K562 (cell line): ENCODE data around the gene JAKMIP2. TPM values are rescaled to one million over a fixed set of nuclear protein-coding genes. Genes with fewer than 3 reads are reported as not detected.

Source experiments
- ATAC-seq: fragments of 200-7000 bp; cut with Tn5 transposase; 3 replicates; pipeline ENCODE4 v1.9.1; 2020; ENCODE audit warnings: moderate library complexity
- BruUV-seq: library from RNA; stranded (reverse); fragments of 400-500 nt; replicated peaks from 2 replicates; lab custom pipeline; 2021; lab: Mats Ljungman, UMichigan
- CTCF ChIA-PET: fragments of 300-600 bp; formaldehyde crosslinking; extraction: SDS; loops from one replicate; lab custom pipeline; 2021; ENCODE audit warnings: low intra/inter-chr PET ratio; lab: Yijun Ruan, JAX
- POLR2A ChIA-PET: fragments of 300-600, 350-650 bp; sonication (Branson Sonifier 250); formaldehyde crosslinking; extraction: SDS; loops from one replicate; lab custom pipeline; 2021; ENCODE audit warnings: antibody characterized with exemption, inconsistent platforms; lab: Yijun Ruan, JAX
- DNase-seq, 4 experiments: peaks; one replicate each; pipeline versions ENCODE4 v3.0.0 to v3.0.0-alpha.2; 2011 to 2018; ENCODE audit warnings: low spot score in 3 of 4, mixed read lengths in 3 of 4; ENCODE audit errors: extremely low read depth in 1 of 4
- FAIRE-seq: peaks from 2 replicates; lab custom pipeline; 2011; peaks lifted over from hg19 to GRCh38; lab: Jason Lieb, UNC
- H2AFZ ChIP-seq: 2 replicates; pipeline ENCODE4 v1.6.0; 2011; ENCODE audit warnings: low read depth, low read length, control low read depth, inconsistent platforms
- H3K27ac ChIP-seq: fragments of 200-600 bp; 3 replicates; pipeline ENCODE4 v1.8.0; 2011; ENCODE audit warnings: low read depth, mild to moderate bottlenecking, control low read depth, inconsistent platforms, low read length, moderate library complexity, mixed read lengths; ENCODE audit errors: extremely low read depth
- H3K27me3 ChIP-seq, 2 experiments: fragments of 300-600 bp in 1 of 2; 2 replicates in 1 of 2; 3 replicates in 1 of 2; pipeline versions ENCODE4 v1.6.0 to v1.8.0; 2011; ENCODE audit warnings: inconsistent platforms in 2 of 2, low read length in 2 of 2, mild to moderate bottlenecking in 1 of 2, mixed read lengths in 1 of 2, moderate library complexity in 1 of 2; ENCODE audit not compliant: control insufficient read depth in 2 of 2, insufficient read depth in 2 of 2
- H3K36me3 ChIP-seq: fragments of 300-600 bp; 3 replicates; pipeline ENCODE4 v1.8.0; 2011; ENCODE audit warnings: mild to moderate bottlenecking, low read length, inconsistent platforms; ENCODE audit not compliant: control insufficient read depth, insufficient read depth
- H3K4me1 ChIP-seq, 2 experiments: fragments of 200-600 bp in 1 of 2; replicated peaks in 1 of 2; 2 replicates in 1 of 2; 3 replicates in 1 of 2; pipeline versions ENCODE4 v1.5.1 to v1.8.0; 2011; ENCODE audit warnings: inconsistent platforms in 2 of 2, low read length in 2 of 2, mild to moderate bottlenecking in 1 of 2, mixed read lengths in 1 of 2, moderate library complexity in 1 of 2; ENCODE audit not compliant: control insufficient read depth in 2 of 2, insufficient read depth in 2 of 2
- H3K4me2 ChIP-seq: 2 replicates; pipeline ENCODE4 v1.6.1; 2011; ENCODE audit warnings: low read length, control low read depth, inconsistent platforms, mixed read lengths; ENCODE audit not compliant: insufficient read depth
- H3K4me3 ChIP-seq: fragments of 200-600 bp; sonication (generic), shearing (Covaris generic); 2 replicates; pipeline ENCODE4 v1.5.1; 2016; ENCODE audit warnings: control low read depth, inconsistent platforms
- H3K79me2 ChIP-seq: fragments of 200-600 bp; 3 replicates; pipeline ENCODE4 v1.8.0; 2011; ENCODE audit warnings: low read length, inconsistent platforms; ENCODE audit not compliant: control insufficient read depth, insufficient read depth
- H3K9ac ChIP-seq, 2 experiments: 2 replicates each; pipeline versions ENCODE4 v1.6.0 to v1.6.1; 2011; ENCODE audit warnings: low read depth in 2 of 2, low read length in 2 of 2, control low read depth in 1 of 2, inconsistent platforms in 1 of 2, mild to moderate bottlenecking in 1 of 2, mixed read lengths in 1 of 2; ENCODE audit not compliant: insufficient read depth in 1 of 2
- H3K9me1 ChIP-seq: one replicate; pipeline ENCODE4 v1.6.0; 2011; ENCODE audit warnings: inconsistent platforms, mild to moderate bottlenecking, low read length, moderate library complexity; ENCODE audit not compliant: control insufficient read depth, insufficient read depth
- H3K9me3 ChIP-seq: replicated peaks from 2 replicates; pipeline ENCODE4 v1.5.1; 2011; ENCODE audit warnings: low read depth, low read length, inconsistent platforms; ENCODE audit not compliant: control insufficient read depth, insufficient read depth
- H4K20me1 ChIP-seq: replicated peaks from 2 replicates; pipeline ENCODE4 v1.6.1; 2011; ENCODE audit warnings: low read length, inconsistent platforms, mixed read lengths; ENCODE audit not compliant: control insufficient read depth, insufficient read depth
- DACH1 ChIP-seq: fragments of 450-650 bp; IDR thresholded peaks from 2 replicates; pipeline ENCODE4 v1.6.1; 2018; ENCODE audit not compliant: partially characterized antibody
- KAT8 ChIP-seq: fragments of 450-650 bp; IDR thresholded peaks from 2 replicates; pipeline ENCODE4 v1.6.1; 2016; ENCODE audit warnings: low read depth, mild to moderate bottlenecking
- NCOA4 ChIP-seq: fragments of 450-650 bp; IDR thresholded peaks from 2 replicates; pipeline ENCODE4 v1.6.1; 2018; ENCODE audit warnings: mild to moderate bottlenecking; ENCODE audit not compliant: partially characterized antibody
- POLR3G ChIP-seq: IDR thresholded peaks from 2 replicates; pipeline ENCODE4 v1.6.1; 2011; ENCODE audit not compliant: insufficient read length, insufficient replicate concordance; ENCODE audit errors: extremely low read depth
- TBP ChIP-seq: optimal IDR thresholded peaks from 2 replicates; pipeline ENCODE3; 2011; ENCODE audit warnings: low read depth, low read length, improper control_type of control experiment
- WGBS: fragments of 100-300 bp; shearing (Covaris generic); methylation state at CpG from one replicate; pipeline ENCODE4 v1.1.6; 2016; ENCODE audit warnings: low coverage, mixed read lengths; ENCODE audit not compliant: insufficient coverage; ENCODE audit errors: missing lambda C conversion rate; 5-methylcytosine and 5-hydroxymethylcytosine counted together
- in situ Hi-C: fragments of 300-500 bp; cut with MboI; formaldehyde crosslinking; loops from 4 replicates; pipeline ENCODE4 v1.15.0; 2018; ENCODE audit warnings: inconsistent platforms, mixed read lengths
- intact Hi-C: fragments of 100-400 bp; cut with micrococcal nuclease; formaldehyde crosslinking; loops from 2 replicates; pipeline ENCODE4 v1.14.2; 2022
- polyA plus RNA-seq, 8 experiments: library from polyadenylated mRNA; depleted of rRNA in 4 of 8; stranded (reverse) in 5 of 8; unstranded in 3 of 8; fragments of >200 nt; fragmentation: Nextera tagmentation in 2 of 8; fragmentation: Illumina TruSeq in 1 of 8; extraction: Ambion mirVana in 2 of 8; extraction: Trizol in 1 of 8; gene quantifications; 2 replicates each; pipeline versions ENCODE4 v1.2.1 to v1.2.3, GENCODE V29; 2011 to 2014; ENCODE audit warnings: inconsistent platforms in 1 of 8, missing spikeins in 1 of 8
- total RNA-seq, 7 experiments: library from RNA; depleted of rRNA in 6 of 7; stranded (reverse); fragments of >200 nt in 6 of 7; fragmentation: Illumina TruSeq in 2 of 7; extraction: Trizol in 2 of 7; gene quantifications; 2 replicates each; pipeline versions ENCODE4 v1.2.1 to v1.2.3, GENCODE V29; 2011 to 2021; ENCODE audit warnings: low replicate concordance in 1 of 7
- TF ChIP-seq, protein P1 (sequence below): fragments of 450-650 bp; IDR thresholded peaks from 2 replicates; pipeline ENCODE4 v1.6.1; 2016; ENCODE audit warnings: low read depth
- TF ChIP-seq, protein P2 (sequence below), 3 experiments: fragments of 200-800 bp in 1 of 3; fragments of 250-450 bp in 1 of 3; fragments of 450-650 bp in 1 of 3; sonication (Bioruptor Pico) in 1 of 3; sonication (Bioruptor generic) in 1 of 3; formaldehyde crosslinking in 1 of 3; IDR thresholded peaks; 2 replicates each; pipeline versions ENCODE4 v1.6.1 to v1.8.0; 2016 to 2022; ENCODE audit warnings: mild to moderate bottlenecking in 2 of 3, missing genetic modification characterization in 2 of 3, missing compliant biosample characterization in 1 of 3, moderate library complexity in 1 of 3
- TF ChIP-seq, protein P3 (sequence below): fragments of 250-450 bp; sonication (Bioruptor Pico); IDR thresholded peaks from 2 replicates; pipeline ENCODE4 v1.5.0; 2021

JAKMIP2 gene
- total and polyA plus RNA-seq, 9 of the 15 experiments (the other 6 are each of a cell fraction or from before 2014, with no cell fraction given): not detected

DNA sequence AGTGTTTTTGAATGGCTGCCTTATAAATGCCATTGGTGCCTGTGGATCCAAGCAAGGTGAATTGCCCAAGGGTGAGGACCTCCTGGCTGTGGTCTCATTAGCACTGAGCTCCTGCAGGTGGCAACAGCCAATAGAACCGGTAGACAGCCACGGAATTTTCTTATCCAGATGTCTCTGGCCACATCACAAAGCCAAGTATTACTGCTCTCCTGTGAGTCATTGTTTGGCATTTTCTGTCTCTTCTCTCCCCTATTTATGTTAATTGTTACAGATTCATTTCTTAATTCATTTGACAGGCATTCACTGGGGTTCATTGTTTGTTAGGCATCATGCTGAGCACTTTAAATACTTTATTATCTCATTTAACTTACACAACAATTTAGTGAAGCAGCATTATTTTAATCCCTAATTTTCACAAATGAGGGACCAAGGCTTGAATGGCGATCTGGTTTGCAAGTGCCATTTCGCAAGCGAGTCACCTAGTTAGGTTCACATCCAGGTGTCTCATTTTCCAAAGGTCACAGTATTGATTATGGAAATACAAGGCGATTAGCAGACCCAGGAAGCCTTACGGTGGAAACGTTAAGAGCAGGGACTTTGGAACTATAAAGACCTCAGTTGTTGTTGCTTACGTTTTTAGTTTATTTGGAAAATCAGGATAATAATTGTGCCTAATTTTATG is 214.5 kb downstream of the JAKMIP2 start:
- H2AFZ ChIP-seq: no peak overlapping the region
- H4K20me1 ChIP-seq: no peaks in the 10 kb centered on the region
- no peaks in the 10 kb centered on the region for H3K36me3 ChIP-seq
- no TSS peak for BruUV-seq
- H3K27me3 ChIP-seq: no peaks in the 10 kb centered on the region
- no peaks in the 10 kb centered on the region for H3K9me1 ChIP-seq
- CTCF ChIA-PET: no interaction called here
- intact Hi-C loops: no loop called here
- in situ Hi-C loops: no loop called here
- no peak overlapping the region for H3K27ac ChIP-seq
- no peak for ATAC-seq
- WGBS: under 1% methylated on average over 9 of the region's 9 CpGs
- POLR2A ChIA-PET: no interaction called here
- DNase-seq: no peak
- no peak for FAIRE-seq
- no peaks in the 10 kb centered on the region for H3K4me1 ChIP-seq
- no peak overlapping the region for H3K4me2 ChIP-seq
- H3K9me3 ChIP-seq: no peaks in the 10 kb centered on the region
- H3K79me2 ChIP-seq: no peaks in the 10 kb centered on the region
- no peak overlapping the region for H3K4me3 ChIP-seq
- H3K9ac ChIP-seq: no peak overlapping the region
- TF ChIP-seq DACH1 (no peak), TBP (no peak), POLR3G (no peak), NCOA4 (no peak), KAT8 (no peak)
- TF ChIP-seq, protein P1, sequence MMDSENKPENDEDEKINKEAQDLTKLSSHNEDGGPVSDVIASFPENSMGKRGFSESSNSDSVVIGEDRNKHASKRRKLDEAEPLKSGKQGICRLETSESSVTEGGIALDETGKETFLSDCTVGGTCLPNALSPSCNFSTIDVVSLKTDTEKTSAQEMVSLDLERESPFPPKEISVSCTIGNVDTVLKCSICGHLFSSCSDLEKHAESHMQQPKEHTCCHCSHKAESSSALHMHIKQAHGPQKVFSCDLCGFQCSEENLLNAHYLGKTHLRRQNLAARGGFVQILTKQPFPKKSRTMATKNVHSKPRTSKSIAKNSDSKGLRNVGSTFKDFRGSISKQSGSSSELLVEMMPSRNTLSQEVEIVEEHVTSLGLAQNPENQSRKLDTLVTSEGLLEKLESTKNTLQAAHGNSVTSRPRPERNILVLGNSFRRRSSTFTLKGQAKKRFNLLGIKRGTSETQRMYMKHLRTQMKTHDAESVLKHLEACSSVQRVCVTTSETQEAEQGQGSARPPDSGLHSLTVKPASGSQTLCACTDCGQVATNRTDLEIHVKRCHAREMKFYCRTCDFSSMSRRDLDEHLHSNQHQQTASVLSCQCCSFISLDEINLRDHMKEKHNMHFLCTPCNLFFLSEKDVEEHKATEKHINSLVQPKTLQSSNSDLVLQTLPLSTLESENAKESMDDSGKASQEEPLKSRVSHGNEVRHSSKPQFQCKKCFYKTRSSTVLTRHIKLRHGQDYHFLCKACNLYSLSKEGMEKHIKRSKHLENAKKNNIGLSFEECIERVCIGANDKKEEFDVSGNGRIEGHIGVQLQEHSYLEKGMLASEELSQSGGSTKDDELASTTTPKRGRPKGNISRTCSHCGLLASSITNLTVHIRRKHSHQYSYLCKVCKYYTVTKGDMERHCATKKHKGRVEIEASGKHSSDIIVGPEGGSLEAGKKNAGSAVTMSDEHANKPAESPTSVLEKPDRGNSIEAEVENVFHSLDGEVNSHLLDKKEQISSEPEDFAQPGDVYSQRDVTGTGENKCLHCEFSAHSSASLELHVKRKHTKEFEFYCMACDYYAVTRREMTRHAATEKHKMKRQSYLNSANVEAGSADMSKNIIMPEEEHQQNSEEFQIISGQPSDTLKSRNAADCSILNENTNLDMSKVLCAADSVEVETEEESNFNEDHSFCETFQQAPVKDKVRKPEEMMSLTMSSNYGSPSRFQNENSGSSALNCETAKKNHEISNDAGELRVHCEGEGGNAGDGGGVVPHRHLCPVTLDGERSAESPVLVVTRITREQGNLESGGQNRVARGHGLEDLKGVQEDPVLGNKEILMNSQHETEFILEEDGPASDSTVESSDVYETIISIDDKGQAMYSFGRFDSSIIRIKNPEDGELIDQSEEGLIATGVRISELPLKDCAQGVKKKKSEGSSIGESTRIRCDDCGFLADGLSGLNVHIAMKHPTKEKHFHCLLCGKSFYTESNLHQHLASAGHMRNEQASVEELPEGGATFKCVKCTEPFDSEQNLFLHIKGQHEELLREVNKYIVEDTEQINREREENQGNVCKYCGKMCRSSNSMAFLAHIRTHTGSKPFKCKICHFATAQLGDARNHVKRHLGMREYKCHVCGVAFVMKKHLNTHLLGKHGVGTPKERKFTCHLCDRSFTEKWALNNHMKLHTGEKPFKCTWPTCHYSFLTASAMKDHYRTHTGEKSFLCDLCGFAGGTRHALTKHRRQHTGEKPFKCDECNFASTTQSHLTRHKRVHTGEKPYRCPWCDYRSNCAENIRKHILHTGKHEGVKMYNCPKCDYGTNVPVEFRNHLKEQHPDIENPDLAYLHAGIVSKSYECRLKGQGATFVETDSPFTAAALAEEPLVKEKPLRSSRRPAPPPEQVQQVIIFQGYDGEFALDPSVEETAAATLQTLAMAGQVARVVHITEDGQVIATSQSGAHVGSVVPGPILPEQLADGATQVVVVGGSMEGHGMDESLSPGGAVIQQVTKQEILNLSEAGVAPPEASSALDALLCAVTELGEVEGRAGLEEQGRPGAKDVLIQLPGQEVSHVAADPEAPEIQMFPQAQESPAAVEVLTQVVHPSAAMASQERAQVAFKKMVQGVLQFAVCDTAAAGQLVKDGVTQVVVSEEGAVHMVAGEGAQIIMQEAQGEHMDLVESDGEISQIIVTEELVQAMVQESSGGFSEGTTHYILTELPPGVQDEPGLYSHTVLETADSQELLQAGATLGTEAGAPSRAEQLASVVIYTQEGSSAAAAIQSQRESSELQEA: no peak
- TF ChIP-seq, protein P2, sequence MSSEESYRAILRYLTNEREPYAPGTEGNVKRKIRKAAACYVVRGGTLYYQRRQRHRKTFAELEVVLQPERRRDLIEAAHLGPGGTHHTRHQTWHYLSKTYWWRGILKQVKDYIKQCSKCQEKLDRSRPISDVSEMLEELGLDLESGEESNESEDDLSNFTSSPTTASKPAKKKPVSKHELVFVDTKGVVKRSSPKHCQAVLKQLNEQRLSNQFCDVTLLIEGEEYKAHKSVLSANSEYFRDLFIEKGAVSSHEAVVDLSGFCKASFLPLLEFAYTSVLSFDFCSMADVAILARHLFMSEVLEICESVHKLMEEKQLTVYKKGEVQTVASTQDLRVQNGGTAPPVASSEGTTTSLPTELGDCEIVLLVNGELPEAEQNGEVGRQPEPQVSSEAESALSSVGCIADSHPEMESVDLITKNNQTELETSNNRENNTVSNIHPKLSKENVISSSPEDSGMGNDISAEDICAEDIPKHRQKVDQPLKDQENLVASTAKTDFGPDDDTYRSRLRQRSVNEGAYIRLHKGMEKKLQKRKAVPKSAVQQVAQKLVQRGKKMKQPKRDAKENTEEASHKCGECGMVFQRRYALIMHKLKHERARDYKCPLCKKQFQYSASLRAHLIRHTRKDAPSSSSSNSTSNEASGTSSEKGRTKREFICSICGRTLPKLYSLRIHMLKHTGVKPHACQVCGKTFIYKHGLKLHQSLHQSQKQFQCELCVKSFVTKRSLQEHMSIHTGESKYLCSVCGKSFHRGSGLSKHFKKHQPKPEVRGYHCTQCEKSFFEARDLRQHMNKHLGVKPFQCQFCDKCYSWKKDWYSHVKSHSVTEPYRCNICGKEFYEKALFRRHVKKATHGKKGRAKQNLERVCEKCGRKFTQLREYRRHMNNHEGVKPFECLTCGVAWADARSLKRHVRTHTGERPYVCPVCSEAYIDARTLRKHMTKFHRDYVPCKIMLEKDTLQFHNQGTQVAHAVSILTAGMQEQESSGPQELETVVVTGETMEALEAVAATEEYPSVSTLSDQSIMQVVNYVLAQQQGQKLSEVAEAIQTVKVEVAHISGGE (CRISPR knock-in tag; IDR thresholded peaks at IDR 0.05): no peak
- TF ChIP-seq, protein P3, sequence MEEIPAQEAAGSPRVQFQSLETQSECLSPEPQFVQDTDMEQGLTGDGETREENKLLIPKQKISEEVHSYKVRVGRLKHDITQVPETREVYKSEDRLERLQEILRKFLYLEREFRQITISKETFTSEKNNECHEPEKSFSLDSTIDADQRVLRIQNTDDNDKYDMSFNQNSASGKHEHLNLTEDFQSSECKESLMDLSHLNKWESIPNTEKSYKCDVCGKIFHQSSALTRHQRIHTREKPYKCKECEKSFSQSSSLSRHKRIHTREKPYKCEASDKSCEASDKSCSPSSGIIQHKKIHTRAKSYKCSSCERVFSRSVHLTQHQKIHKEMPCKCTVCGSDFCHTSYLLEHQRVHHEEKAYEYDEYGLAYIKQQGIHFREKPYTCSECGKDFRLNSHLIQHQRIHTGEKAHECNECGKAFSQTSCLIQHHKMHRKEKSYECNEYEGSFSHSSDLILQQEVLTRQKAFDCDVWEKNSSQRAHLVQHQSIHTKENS (CRISPR knock-in tag): no peak
